NCI-H82 treated with DMSO at 0.1 percent for 48 hours (cell line): ENCODE results near the gene PARVA.
A peak's percentile ranks its signal among the peaks of the same experiment; 100 is the strongest.
"Not testable (repeated sequence)": the region's sequence is repeated elsewhere in the genome, so short reads cannot be mapped to it uniquely, and the experiment has no call there.

ENCODE experiments used
- DNase-seq: peaks from one replicate; lab custom pipeline; 2025; ENCODE audit not compliant: unreplicated experiment; lab: John Stamatoyannopoulos, UW

PARVA gene, protein sequence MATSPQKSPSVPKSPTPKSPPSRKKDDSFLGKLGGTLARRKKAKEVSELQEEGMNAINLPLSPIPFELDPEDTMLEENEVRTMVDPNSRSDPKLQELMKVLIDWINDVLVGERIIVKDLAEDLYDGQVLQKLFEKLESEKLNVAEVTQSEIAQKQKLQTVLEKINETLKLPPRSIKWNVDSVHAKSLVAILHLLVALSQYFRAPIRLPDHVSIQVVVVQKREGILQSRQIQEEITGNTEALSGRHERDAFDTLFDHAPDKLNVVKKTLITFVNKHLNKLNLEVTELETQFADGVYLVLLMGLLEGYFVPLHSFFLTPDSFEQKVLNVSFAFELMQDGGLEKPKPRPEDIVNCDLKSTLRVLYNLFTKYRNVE

DNA sequence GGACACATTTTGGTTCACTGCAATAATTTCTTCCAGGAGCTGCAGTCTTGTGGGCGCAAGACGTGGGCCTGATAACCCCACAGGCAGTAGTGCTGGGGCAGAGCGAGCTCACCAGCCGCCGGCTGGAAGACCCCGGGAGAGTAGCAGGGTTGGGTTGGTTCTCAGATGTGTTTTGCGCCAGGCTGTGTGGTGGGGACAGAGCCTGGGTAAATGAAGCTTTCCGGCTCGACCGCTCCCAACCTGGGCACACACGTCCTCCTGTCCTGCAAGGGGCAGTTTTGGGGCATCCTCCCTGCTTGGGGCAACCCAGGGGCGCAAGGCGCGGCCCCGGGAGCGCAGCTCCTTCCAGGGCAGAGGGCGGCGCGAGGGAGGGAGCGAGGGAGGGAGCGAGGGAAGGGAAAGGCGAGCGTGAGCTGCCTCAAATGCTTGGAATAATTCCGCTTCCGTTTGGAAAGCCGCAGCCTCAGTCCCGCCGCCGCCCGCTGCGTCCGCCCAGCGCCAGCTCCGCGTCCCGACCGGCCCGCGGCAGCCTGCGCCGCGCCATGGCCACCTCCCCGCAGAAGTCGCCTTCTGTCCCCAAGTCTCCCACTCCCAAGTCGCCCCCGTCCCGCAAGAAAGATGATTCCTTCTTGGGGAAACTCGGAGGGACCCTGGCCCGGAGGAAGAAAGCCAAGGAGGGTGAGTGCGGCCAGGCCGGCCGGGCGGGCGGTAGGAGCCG, at the start of gene PARVA:
TSS of gene PARVA (plus strand) at position 466 of the 718 bp plus-strand sequence. CDS start at position 543, 77 bp downstream.
- DNase-seq = no peak

DNA sequence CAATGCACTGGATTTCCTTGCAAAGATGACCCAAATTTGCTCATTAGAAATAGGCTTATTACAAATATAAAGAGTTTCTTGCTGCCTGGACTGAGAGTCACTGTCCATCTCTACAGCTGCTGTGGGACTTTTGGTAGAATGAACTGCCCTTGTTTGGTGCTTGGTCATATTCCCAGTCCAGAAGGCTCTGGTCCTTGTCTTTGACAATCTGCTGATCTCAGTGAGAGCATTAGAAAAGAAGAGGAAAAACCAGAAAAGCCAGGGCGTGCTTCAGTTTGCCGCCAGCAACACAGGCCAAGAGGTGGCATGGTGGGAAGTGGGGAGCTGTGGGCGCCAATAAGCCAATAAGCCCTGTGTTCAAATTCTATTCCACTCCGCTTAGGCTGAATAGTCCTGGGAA, 48.2 kb upstream of the PARVA start:
- no peak for DNase-seq

DNA sequence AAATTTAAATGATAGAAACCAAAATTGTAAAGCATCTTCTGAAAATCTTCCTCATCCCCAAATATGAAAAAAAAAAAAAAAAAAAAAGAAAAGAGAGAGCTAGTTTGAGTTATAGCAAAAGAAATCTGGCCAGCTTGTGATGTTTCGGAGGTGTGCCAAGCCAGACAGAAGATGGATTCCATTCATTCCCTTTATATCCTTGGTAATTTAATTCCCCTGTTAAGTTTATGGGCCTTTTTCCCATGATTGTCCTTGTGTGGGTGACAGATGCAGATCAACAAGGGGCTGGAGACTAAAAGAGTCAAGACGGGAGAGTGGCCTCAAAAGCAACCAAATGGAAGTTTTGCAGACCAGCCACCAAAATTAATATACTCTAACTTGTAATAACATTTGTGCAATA, 47.6 kb upstream of the PARVA start:
- no peak for DNase-seq

DNA sequence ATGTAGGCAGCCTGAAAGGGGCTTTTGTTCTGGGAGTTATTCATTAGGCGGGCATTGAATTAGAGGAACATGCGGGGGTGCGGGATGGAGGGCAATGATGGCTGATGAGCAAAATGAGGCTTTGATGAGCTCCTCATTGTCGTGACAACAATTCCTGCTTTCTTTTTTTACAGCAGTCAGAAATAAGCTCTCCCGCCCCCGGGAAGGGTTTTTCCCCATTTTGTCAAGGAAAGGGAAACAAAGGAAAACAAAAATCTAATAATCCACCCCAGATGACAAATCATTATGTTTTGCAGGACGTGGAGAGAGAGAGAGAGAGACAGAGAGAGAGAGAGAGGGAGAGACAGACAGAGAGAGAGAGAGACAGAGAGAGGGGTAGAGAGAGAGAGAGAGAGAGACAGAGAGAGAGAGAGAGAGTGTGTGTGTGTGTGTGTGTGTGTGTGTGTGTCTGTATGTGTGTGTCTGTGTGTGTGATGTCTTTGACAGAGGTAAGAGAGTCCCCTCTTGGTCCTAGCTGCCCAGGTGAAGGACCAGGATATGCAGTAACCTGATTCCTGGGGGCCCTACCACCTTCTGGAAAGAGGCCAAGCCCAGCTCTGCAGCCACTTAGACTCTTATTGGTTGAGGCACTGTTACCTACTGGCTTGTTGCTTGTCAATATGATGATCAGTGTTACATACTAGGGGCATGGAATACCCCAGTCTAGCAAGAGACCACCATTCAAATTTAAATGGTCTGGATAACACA, 46.7 kb upstream of the PARVA start:
- no peak for DNase-seq

DNA sequence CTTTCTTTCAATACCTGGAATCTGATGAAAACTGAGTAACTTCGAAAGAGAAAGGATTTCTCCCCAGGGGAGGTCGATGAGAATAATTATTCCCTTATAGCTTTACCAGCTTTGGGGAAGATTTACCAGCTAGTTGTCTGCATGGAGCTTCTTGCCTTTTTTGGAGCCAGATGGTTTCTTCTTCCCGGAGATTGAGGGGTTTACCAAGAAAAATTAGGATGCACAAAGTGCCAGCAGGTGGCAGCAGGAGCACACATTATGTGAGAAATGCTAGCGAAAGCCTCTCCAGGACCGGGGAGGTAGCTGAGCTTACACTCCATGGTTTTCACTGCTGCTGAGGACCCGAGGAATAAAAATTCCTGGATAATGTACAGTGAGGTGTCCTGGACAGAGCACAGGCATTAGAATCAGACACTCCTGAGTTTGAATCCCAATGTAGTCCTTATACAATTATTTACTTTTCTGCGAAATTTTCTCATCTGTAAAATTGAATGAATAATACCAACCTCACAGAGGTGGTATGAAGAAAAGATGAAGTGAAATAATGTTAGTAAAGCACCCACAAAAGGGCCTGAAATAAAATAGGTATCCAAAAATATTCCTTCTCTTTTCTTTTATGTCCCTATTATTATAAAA, 46.0 kb upstream of the PARVA start:
- peak; percentile 33 for DNase-seq

DNA sequence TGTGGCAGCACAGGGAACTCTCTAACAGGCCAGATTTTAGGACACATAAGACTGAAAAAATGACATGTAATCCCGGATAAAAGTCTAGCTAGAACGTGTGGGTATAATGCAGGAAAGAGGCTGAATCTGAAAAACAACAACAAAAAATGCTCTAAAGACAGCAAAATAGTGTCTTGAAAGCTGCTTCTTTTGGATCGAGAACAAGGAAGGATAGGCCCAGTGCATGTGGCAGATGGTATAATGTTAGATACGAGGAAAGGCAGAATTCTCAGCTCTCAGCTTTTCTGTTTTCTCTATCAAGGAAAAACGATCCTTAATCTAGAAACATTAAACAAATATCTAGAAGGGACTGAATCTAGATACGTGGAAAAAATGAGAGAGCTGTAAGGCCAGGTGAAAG, 33.8 kb upstream of the PARVA start:
- no peak for DNase-seq

DNA sequence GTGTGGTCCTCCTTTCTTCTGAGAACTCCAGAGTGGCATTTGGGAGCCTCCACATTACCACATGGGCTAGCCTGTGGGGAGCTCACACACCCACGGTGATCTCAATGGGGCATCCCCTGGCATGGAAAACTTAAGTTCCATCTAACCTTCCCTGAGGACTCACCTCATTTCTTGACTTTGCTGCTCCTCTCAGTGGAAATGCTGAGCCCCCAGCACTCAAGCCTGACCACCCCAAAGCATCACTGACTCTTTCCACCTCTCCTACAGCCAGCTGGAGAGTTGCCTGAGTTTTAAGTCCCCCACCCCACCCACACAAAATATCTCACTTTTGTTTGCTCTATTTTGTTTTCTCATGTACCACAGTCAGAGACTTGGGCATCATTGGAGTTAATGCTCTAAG, 23.8 kb upstream of the PARVA start:
- DNase-seq = no peak

DNA sequence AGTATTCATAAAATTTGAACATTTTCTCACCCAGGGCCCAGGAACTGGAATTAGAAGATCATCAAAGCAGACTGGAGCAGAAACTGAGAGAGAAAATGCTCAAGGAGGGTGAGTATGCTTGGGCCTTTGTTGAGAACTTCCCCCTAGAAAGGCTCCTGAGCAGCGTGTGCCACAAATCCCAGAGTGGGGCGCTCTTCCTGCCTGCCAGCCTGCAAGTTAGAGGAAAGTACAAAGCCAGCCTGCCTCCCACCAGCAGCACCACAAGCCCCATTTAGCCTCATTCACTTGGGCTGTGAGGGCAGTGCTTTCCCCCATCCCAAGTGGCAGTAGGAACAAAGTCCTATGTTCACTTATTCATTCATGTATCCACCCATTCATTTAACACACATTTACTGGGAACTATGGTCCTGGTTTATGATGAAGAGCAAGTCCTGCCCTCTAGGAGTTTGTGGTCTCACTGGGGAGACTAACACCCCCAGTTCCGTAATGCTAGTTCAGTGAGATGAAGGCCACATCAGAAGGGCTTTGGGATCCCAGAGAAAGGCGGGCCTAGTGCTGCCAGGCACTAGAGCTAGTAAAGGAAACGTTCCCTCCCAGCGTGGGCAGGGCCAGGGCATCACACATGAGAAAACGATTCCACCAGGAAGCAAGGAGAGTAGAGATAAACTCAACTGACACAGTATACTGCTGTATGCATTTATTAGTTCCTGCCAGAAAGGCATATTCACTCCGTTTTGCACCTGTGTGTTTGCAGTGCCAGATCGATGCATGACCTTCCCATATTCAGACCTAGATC, 22.4 kb upstream of the PARVA start:
- no peak for DNase-seq

DNA sequence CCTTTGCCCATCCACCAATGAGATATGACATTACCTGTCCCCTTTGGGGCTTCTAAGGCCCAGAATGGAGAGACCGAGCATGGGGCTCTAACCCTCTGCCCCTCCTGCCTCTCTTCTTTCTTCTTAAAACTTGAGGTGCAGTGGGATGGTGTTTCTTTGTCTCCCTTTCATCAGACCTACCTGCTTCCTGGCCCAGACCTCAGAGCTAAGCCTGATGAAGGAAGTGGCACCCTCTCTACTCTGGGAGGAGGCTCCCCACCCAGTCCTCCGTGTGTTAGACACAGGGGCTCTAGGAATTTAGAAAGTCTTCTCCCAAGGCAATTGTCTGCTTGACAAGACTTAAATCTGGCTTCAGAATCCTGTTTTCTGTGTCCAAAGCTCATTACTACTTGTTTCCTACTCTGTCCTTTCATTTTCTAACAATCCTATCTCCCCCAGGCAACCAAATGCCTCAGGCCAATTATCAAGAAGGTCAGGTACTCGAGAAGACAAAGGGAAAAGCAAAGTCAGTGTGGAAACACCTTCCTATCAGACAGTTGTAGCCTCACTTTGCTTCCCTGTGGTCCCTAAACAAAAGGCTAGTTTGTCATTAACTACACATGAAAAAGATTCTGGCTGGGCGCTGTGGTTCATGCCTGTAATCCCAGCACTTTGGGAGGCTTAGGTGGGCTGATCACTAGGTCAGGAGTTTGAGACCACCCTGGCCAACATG, 20.3 kb upstream of the PARVA start:
- DNase-seq = no peak

DNA sequence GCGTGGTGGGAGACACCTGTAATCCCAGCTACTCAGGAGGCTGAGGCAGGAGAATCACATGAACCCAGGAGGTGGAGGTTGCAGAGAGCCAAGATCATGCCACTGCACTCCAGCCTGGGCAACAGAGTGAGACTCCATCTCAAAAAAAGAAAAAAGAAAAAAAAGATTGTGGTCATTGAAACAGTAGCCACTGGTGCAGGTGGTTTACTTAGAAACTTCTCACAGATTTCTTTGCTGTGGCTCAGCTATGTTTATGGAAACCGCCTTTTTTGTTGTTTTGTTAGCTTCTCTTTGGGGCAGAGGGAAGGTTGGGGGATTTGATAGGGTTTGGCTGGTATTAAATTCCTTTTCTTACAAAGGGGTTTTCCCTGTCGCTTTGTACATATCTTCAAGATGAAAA, 19.7 kb upstream of the PARVA start:
- DNase-seq = not testable (repeated sequence)

DNA sequence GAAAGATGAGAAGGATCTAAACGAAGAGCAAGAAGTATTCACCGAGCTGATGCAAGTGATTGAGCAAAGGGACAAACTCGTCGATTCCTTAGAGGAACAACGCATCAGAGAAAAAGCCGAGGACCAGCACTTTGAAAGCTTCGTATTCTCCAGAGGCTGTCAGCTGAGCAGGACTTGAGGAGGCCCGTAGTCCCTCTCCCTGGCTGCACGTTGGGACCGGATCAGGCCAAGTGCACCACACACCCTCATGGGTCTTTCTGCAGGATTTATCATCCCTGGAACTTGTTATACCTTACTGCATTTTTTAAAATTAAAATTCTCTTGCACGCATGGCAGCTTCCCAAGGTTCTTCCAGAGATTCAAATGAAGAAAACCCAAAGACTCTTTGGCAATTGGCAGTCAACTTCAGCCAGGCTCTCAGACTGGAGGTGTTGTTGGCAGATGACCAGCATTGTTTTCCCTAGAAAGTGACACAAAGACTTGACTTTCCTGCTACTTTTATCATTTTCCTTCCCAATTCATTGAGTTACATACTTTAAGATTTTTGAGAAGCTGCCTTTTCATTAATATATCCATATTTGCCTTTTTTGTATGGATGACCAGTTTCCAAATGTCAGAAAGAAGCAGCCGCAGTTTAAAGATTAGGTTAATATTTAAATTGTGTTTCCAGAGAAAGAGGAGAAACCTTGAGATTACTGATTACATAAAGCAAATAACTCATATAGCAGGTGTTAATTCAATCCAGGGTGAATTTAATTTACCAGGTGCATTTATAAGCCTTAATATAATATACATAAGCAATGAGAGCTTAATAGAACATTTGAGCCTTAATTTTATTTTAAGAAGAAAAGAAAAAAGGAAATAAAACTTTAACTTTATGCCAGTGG, 18.8 kb upstream of the PARVA start:
- no peak for DNase-seq

DNA sequence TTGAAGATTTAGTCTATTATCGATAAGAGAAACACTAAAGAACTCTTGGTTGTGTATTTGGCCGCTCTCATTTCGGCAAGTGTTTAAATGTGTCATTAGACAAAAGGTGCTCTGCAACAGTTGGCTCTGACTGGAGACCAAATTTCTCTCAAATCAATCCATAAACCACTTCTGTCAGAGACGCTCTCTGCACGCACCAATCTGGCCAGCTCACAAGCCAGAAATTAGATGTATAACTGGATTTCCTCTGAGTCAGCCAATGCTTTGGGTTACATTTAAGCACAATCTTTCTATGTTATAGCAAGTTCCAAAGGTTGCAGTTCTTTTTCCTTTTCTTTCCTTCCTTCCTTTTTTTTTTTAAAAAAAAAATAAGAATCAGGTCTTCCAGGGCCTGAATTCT, 17.6 kb upstream of the PARVA start:
- no peak for DNase-seq

DNA sequence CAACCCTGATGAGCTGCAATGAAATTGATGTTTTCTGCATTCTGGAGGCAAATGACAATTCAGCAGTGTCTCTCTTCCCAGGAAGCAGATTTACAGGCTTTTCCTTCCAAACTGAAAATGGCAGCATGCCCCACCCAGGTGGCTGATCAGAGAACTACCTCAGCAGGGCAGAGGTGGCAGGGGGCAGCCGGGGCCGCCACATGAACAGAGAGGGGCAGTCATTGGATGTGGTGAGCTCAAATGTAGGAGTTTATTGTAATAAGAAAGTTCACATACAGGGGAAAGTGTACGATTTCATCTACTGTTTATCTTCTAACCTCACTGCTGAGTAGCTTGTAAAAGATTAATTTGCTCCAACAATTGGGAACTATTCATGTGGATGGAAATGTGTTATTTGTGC, 15.7 kb upstream of the PARVA start:
- DNase-seq = no peak

DNA sequence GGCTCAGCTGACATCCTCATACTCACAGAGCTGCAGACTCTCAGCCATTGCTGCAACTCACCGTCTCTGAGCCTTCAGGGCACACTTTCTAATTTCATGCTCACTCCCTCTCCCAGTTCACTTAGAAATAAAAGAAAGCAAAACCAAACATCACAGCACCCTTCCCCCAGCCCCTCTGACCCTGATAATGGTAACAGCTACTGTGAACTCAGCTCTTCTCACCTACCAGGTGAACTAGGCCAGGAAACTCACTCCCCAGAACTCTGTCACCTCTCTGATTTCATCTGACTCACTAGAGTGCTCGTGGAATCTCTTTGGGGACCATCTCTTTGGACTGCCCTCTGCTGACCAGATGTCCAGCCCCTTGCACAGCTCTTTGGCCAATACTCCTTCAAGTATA, 14.5 kb upstream of the PARVA start:
- DNase-seq = no peak

DNA sequence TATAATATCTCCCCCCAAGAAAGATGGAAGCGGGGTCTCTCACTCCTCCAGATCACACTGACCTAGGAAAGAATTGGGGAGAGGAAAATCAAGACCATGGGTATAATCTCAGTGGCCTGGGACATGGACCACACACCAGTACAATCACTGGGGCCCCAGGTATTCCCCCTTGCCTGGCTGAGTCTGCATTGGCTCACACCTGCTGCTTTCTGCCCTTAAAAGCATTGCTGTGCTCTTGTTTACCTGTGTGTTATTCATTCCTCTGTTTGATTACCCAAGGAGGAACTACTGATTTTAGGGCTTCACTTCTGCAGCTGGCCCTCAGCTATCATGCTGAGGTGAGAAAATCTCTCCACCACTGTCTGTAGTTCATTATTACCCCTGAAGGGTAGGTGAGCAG, 14.0 kb upstream of the PARVA start:
- DNase-seq = no peak

DNA sequence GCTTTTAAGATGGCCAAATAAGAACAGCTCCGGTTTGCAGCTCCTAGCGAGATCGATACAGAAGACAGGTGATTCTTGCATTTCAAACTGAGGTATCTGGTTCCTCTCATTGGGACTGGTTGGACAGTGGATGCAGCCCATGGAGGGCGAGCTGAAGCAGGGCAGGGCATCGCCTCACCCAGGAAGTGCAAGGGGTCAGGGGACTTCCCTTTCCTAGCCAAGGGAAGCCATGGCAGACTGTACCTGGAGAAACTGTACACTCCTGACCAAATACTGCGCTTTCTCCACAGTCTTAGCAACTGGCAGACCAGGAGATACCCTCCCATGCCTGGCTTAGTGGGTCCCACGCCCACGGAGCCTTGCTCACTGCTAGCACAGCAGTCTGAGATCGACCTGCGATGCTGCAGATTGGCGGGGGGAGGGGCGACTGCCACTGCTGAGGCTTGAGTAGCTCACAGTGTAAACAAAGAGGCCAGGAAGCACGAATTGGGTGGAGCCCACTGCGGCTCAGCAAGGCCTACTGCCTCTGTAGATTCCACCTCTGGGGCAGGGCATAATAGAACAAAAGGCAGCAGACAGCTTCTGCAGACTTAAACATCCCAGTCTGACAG, 11.3 kb upstream of the PARVA start:
- not testable (repeated sequence) for DNase-seq

DNA sequence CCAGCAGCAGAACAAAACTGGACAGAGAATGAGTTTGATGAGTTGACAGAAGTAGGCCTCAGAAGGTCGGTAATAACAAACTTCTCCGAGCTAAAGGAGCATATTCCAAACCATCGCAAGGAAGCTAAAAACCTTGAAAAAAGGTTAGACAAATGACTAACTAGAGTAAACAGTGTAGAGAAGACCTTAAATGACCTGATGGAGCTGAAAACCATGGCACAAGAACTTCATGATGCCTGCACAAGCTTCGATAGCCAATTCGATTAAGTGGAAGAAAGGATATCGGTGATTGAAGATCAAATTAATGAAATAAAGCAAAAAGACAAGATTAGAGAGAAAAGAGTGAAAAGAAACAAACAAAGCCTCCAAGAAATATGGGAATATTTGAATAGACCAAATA, 10.3 kb upstream of the PARVA start:
- DNase-seq = not testable (repeated sequence)

DNA sequence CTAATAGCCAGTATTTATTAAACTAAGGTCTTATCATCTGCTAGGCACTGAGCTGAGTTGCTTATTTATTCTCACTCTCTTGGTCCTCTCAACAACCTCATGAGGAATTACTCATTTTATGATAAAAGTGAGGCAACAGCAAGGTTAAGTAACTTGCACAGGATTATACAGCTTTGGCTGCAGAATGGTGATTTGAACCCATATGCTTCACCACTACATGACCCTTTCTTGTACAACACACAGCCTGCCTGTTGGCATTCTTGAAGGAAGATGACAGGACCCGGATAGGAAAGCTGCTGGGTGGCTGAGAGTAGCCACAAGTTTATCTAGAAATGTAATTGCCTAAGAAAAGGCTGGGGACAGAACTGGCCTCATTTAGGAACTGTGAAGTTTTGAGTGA, 5.3 kb upstream of the PARVA start:
- DNase-seq = no peak

DNA sequence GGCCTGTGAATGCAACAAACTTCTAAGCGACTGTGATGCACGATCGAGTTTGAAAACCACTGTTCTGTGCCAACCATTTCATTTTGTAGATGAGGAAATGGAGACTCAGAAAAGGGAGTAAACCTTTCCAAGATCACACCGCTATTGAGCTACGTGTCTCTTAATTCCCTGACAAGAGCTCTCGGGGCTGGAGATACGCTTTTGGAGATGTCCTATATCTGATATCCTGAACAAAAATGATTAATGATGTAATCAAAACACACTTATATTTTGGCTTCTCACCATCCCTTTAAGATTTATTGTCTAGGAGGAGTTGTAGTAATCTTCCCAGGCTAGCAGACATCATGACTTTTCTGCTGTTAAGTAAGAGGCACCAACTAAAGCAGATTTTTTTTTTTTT, 1.7 kb upstream of the PARVA start:
- no peak for DNase-seq
